PC-3 (cell line): ENCODE results near the gene CCDC183. TPM values are rescaled to one million over a fixed set of nuclear protein-coding genes. Genes with fewer than 3 reads are reported as not detected.

Source experiments
- ATAC-seq: fragments of 200-7000 bp; cut with Tn5 transposase; 2 replicates; pipeline ENCODE4 v1.9.1; 2020; ENCODE audit warnings: mild to moderate bottlenecking, moderate library complexity
- BruUV-seq: library from RNA; stranded (reverse); fragments of 400-500 nt; replicated peaks from 2 replicates; lab custom pipeline; 2021; lab: Mats Ljungman, UMichigan
- CTCF ChIA-PET: fragments of 300-600 bp; sonication (Branson Sonifier 250); formaldehyde crosslinking; loops from one replicate; lab custom pipeline; 2022; ENCODE audit warnings: antibody characterized with exemption; lab: Charles Lee
- POLR2A ChIA-PET: fragments of 300-600 bp; sonication (Branson Sonifier 250); formaldehyde crosslinking; loops from one replicate; lab custom pipeline; 2022; ENCODE audit warnings: antibody characterized with exemption; ENCODE audit not compliant: unreplicated experiment; lab: Charles Lee
- DNase-seq: peaks from one replicate; pipeline ENCODE4 v3.0.0-alpha.2; 2015
- H2AFZ ChIP-seq: fragments of 300-600 bp; sonication (generic); 2 replicates; pipeline ENCODE4 v1.6.0; 2016; ENCODE audit warnings: antibody characterized with exemption, low read length
- H3F3A ChIP-seq: fragments of 300-600 bp; sonication (generic); one replicate; pipeline ENCODE4 v1.6.0; 2017; ENCODE audit warnings: antibody characterized with exemption, low read length, control low read depth, mild to moderate bottlenecking; ENCODE audit not compliant: unreplicated experiment
- H3K27ac ChIP-seq: fragments of 300-600 bp; sonication (generic); 2 replicates; pipeline ENCODE4 v1.5.1; 2016; ENCODE audit warnings: mild to moderate bottlenecking, low read length
- H3K27me3 ChIP-seq: fragments of 300-600 bp; sonication (generic); 2 replicates; pipeline ENCODE4 v1.6.1; 2016; ENCODE audit warnings: low read length, mixed read lengths
- H3K36me3 ChIP-seq: fragments of 300-600 bp; sonication (generic); 2 replicates; pipeline ENCODE4 v1.6.1; 2016; ENCODE audit warnings: low read depth, mixed run types, low read length, mixed read lengths
- H3K4me1 ChIP-seq: fragments of 300-600 bp; sonication (generic); 2 replicates; pipeline ENCODE4 v1.5.1; 2016; ENCODE audit warnings: low read length; ENCODE audit not compliant: insufficient read depth
- H3K4me2 ChIP-seq: fragments of 300-600 bp; sonication (generic); 2 replicates; pipeline ENCODE4 v1.6.0; 2016; ENCODE audit warnings: low read length
- H3K4me3 ChIP-seq: fragments of 300-600 bp; sonication (generic); 2 replicates; pipeline ENCODE4 v1.5.1; 2016; ENCODE audit warnings: mild to moderate bottlenecking, low read length, mixed read lengths
- H3K79me2 ChIP-seq: fragments of 300-600 bp; sonication (generic); 2 replicates; pipeline ENCODE4 v1.6.1; 2017; ENCODE audit warnings: low read length, mixed read lengths
- H3K9ac ChIP-seq: fragments of 300-600 bp; sonication (generic); 2 replicates; pipeline ENCODE4 v1.6.0; 2016; ENCODE audit warnings: mild to moderate bottlenecking, low read length
- H3K9me2 ChIP-seq: fragments of 300-600 bp; sonication (generic); replicated peaks from 2 replicates; pipeline ENCODE4 v1.6.1; 2016; ENCODE audit warnings: mixed run types, low read length, mixed read lengths
- H3K9me3 ChIP-seq: fragments of 300-600 bp; sonication (generic); 2 replicates; pipeline ENCODE4 v1.6.1; 2016; ENCODE audit warnings: low read length, mixed read lengths
- H4K20me1 ChIP-seq: fragments of 300-600 bp; sonication (generic); 2 replicates; pipeline ENCODE4 v1.6.1; 2016; ENCODE audit warnings: low read length, mixed read lengths
- CTCF ChIP-seq: fragments of 300-600 bp; sonication (generic); conservative IDR thresholded peaks from 2 replicates; pipeline ENCODE4 v1.5.1; 2017; ENCODE audit warnings: antibody characterized with exemption, low read depth, mild to moderate bottlenecking, low read length
- EZH2 ChIP-seq: fragments of 300-600 bp; sonication (generic); IDR thresholded peaks from one replicate; pipeline ENCODE4 v1.6.1; 2017; ENCODE audit warnings: antibody characterized with exemption, mild to moderate bottlenecking, low read length; ENCODE audit not compliant: unreplicated experiment
- EZH2phosphoT487 ChIP-seq: fragments of 300-600 bp; sonication (generic); IDR thresholded peaks from 2 replicates; pipeline ENCODE4 v1.6.1; 2018; ENCODE audit warnings: mild to moderate bottlenecking, antibody characterized with exemption, low read length, borderline replicate concordance
- intact Hi-C: fragments of 100-400 bp; cut with micrococcal nuclease; formaldehyde crosslinking; loops from 2 replicates; pipeline ENCODE4 v1.9.0; 2023
- total RNA-seq: library from RNA; depleted of rRNA; stranded (reverse); fragments of >200 nt; gene quantifications from 2 replicates; pipeline ENCODE4 v1.2.3, GENCODE V29; 2014

CCDC183 gene
- total RNA-seq, 1 experiment from 2014 or later: 0.87 TPM

GRCh38 chr9:136756836-136757235 lies 39.3 kb upstream of the CCDC183 start:
- intact Hi-C loops: no loop called here
- ATAC-seq: no peak
- Histone ChIP-seq H3K4me1 (no peaks in the 10 kb centered on the region), H3K9me3 (no peaks in the 10 kb centered on the region), H2AFZ (no peak overlapping the region), H3K27ac (no peak overlapping the region), H3K9ac (no peak overlapping the region), H3F3A (no peaks in the 10 kb centered on the region), H3K9me2 (no peaks in the 10 kb centered on the region), H3K79me2 (no peaks in the 10 kb centered on the region), H3K27me3 (no peaks in the 10 kb centered on the region), H3K36me3 (no peaks in the 10 kb centered on the region), H3K4me2 (no peak overlapping the region), H4K20me1 (no peaks in the 10 kb centered on the region), H3K4me3 (no peak overlapping the region)
- BruUV-seq: no TSS peak
- DNase-seq: no peak
- no peak for TF ChIP-seq EZH2phosphoT487
- TF ChIP-seq CTCF: no peak
- no peak for TF ChIP-seq EZH2
- CTCF ChIA-PET: no interaction called here
- POLR2A ChIA-PET: no interaction called here

- H3F3A ChIP-seq: no peaks in the 10 kb centered on the region
- no peaks in the 10 kb centered on the region for H3K9me2 ChIP-seq
- BruUV-seq: no TSS peak
- no peaks in the 10 kb centered on the region for H3K79me2 ChIP-seq
- no peak overlapping the region for H3K4me3 ChIP-seq
- ChIA-PET POLR2A (no interaction called here), CTCF (no interaction called here)
- H3K9me3 ChIP-seq: no peaks in the 10 kb centered on the region
- intact Hi-C loops: no loop called here
- H3K9ac ChIP-seq: no peak overlapping the region
- no peak for ATAC-seq
- H3K27me3 ChIP-seq: no peaks in the 10 kb centered on the region
- H3K4me2 ChIP-seq: no peak overlapping the region
- no peak for TF ChIP-seq CTCF
- no peak for TF ChIP-seq EZH2
- no peak for TF ChIP-seq EZH2phosphoT487
- H3K4me1 ChIP-seq: no peaks in the 10 kb centered on the region
- DNase-seq: no peak
- no peaks in the 10 kb centered on the region for H3K36me3 ChIP-seq
- no peak overlapping the region for H2AFZ ChIP-seq
- no peaks in the 10 kb centered on the region for H4K20me1 ChIP-seq
- H3K27ac ChIP-seq: no peak overlapping the region
These were observed 38.8 kb upstream of the CCDC183 start for GRCh38 chr9:136757328-136757727.

GRCh38 chr9:136757751-136758140 lies 38.4 kb upstream of the CCDC183 start:
- Histone ChIP-seq H3K4me2 (no peak overlapping the region), H4K20me1 (no peaks in the 10 kb centered on the region), H3K79me2 (no peaks in the 10 kb centered on the region), H3K9ac (no peak overlapping the region), H2AFZ (no peak overlapping the region), H3K4me3 (no peak overlapping the region), H3K9me3 (no peaks in the 10 kb centered on the region), H3F3A (no peaks in the 10 kb centered on the region), H3K4me1 (no peaks in the 10 kb centered on the region), H3K9me2 (no peaks in the 10 kb centered on the region), H3K36me3 (no peaks in the 10 kb centered on the region), H3K27me3 (no peaks in the 10 kb centered on the region), H3K27ac (no peak overlapping the region)
- intact Hi-C loops: no loop called here
- POLR2A ChIA-PET: no interaction called here
- ATAC-seq: no peak
- no peak for DNase-seq
- CTCF ChIA-PET: interaction anchor here (0.7 kb wide), 1 partner anchor 92 kb away, joined by 8 read pairs; no protein-coding TSS in a partner anchor
- no TSS peak for BruUV-seq
- TF ChIP-seq EZH2phosphoT487: no peak
- TF ChIP-seq CTCF: no peak
- TF ChIP-seq EZH2: no peak
